Lung microvascular endothelial cell (primary cell): ENCODE data around the gene TUBGCP4. TPM values are rescaled to one million over a fixed set of nuclear protein-coding genes. Genes with fewer than 3 reads are reported as not detected.
A peak's percentile ranks its signal among the peaks of the same experiment; 100 is the strongest.

Experiments
- DNase-seq, 2 donors: peaks; one replicate each; pipeline versions ENCODE4 v3.0.0 to v3.0.0-alpha.2; 2010; ENCODE audit warnings: low read depth in 2 of 2
- total RNA-seq: library from RNA; depleted of rRNA; stranded (reverse); fragments of >200 nt; gene quantifications from 2 replicates; pipeline ENCODE4 v1.2.1, GENCODE V29; 2014

TUBGCP4 gene
- total RNA-seq, 1 donor from 2014 or later = 8.5 TPM

DNA sequence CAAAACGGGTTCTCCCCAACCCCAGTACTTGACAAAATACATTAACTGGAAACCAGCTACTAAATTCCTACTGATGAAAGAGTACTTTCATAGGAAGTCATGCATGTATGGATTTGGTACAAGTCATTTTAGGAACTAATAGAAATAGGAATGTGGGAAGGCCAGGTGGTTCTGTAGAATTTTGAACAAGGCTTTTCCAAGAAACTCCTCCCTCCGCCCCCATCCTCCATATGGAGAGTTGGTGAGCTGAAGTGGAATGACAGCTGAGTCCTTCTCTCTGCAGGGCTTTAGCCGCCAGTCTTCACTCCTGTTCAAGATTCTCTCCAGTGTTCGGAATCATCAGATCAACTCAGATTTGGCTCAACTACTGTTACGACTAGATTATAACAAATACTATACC, 33.2 kb downstream of the TUBGCP4 start:
- DNase-seq = no peak

DNA sequence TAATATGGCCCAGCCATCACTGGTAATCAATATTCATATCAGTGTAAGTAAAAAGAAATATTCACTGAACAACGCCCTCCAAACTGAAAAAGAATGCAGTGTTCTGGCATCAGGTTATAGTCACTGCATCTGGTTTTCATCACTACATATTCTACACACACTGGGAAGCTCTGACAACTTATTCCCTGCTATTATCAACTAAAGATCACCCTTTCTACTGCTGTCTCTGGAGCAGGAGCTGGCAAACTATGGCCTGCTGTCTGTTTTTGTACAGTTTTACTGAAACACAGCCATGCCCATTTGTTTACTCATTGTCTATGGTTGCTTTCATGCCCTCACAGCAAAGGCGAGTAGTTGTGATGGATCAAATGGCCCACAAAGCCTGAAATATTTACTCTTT, 35.3 kb downstream of the TUBGCP4 start:
- DNase-seq = peak in 1 of 2 donors; percentile 1

DNA sequence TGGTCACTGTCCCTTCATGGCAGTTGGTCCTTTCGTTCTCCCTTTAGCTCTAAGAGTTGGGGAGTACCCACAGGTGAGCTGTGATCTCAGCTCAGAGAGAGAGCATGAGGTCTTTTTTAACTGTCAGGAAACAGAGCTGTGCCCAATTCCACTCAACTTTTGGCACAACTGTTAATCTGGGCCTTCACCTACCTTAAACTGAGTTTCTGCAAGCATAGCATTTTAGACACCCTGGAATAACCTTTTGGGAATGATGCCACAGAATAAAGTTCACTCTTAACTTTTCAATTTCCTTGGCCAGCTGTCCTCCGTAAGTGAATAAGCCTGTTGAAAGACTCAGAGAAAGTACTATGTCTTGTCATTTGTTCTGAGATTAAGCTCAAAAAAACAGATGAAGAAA, 35.9 kb downstream of the TUBGCP4 start:
- DNase-seq = no peak

DNA sequence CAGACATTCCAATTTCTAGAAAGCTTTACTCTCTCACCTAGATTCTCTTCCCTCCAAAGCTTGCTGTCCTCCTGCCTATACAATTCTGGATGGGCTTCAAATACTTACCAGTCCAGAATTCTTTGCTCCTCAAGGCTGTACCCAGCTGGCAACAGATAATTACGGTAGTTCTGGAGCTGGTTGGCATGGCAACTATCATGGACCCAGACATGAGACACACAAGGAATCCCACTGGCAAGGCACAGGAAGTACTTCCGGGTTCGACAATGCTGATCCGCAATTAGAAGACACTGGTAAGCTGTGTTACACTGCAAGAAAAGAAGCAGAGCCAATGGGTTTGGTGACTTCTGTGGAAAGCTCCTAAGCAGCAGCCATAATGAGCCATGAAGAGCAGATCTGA, 37.9 kb downstream of the TUBGCP4 start:
- DNase-seq = no peak

DNA sequence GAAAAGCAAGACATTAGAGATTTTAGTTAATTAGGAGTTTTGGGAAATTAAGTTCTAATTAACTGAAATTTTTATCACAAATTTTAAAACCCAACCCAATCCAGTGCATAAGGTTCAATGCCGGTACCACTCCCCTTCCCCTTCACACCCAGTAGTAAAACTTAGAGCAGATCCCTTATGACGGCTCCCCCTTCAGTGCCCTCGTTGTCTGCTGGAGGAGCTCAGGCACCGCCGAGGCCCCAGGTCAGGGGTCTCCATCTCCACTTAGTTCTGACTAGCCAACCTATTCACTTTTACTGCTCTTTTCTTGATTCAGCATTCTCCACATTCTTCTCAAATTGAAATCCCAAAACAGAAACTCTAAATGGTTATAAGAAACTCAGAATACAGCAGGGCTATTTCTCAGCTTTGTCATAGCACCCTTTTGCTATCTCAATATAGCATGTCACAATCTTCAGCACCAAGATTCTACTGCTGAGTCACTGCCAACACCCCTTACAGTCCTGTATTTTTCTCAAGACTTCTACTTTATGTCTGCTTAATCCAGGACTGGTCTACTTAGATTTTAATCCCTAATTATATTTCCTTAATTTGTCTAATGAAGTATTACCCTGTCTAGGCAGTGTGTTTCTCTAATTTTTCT, 39.8 kb downstream of the TUBGCP4 start:
- no peak for DNase-seq

DNA sequence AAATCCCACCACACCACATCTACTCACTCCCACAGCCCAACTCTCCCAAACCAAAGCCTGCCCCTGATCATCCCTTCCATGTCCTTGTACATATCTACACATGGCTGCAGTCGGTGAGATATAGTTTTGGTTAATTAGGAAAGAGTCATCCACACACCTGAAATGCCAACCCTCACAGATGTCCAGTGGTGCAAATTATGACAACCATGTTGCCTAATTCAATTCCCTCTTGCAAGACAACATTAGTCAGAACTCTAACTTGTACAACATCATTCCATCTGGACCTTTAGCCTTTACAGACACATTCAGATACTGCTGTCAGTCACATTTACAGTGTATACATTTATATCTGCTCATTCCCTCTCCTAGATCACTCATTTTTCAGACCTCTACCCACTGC, 41.2 kb downstream of the TUBGCP4 start:
- DNase-seq = no peak

DNA sequence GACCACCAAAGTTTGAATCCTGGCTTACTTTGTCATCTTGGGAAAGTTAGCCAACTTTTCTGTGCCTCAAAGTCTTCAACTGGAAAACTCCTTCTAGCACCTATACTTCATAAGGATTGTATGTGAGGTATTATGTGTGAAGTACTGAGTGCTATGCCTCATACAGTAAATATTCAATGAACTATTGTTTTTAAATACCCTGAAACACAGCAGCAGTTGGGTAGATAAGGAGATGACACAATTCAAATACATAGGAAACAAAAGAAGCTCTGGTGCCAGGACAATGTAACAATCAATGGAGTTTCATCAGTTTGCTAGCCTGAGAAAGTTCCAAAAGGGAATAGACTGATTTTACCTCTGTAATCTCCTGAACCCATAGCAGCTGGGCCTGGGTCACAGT, 43.3 kb downstream of the TUBGCP4 start:
- DNase-seq = peak in 1 of 2 donors; percentile 24

DNA sequence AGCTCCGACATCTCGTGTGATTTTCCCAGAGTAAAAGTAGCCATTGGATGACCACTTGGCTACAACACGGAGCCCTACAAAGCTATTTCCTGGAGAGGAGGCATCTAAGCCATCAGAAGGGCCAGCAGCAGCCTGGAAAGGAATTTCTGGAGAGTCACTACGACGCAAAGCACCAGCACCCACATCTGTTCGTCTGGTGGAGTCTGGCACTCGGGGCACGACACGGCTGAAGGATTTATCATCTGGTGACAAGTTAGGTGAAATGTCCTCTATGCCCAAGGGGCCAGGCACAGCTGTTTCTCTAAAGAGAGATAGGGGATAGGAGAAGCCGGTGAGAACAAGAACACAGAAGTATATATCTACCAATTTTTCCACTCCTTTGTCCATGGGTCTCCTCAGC, 49.5 kb downstream of the TUBGCP4 start:
- no peak for DNase-seq

DNA sequence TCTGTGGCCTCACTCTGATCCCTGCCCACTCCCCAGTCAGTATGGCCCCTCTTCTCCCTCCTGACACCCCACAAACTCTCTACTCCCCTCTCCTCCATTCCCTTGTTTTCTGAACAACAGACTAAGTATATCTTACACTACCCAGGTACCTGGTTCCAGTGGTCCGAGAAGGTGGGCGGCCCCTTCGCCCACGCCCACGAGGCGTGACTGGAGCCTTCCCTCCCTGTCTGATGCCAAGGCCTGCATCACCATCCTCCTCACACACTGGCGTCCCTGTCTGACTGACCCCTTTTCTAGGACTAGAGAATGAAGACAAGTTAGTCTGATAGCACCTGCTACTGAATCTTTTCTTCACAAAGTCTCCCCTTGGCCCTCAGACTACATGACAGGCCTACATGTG, 50.0 kb downstream of the TUBGCP4 start:
- DNase-seq = no peak

DNA sequence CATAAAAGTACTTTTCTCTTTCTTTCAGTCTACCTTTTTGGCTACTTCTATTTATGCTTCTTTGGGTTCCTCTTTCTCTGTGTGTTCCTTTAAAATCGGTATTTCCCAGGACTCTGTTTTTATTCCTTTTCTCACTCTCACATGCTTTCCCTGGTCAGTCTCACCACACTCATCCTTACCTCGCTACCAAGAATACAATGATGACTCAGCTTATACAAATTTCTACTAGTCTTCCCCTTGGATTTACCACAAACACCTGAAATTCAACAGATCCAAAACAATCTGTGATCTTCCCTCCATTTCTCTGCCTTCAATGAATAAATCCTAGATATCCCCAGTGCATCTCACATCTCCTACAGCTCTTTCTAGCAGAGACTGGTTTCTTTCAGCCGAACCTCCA, 52.9 kb downstream of the TUBGCP4 start:
- DNase-seq = no peak

DNA sequence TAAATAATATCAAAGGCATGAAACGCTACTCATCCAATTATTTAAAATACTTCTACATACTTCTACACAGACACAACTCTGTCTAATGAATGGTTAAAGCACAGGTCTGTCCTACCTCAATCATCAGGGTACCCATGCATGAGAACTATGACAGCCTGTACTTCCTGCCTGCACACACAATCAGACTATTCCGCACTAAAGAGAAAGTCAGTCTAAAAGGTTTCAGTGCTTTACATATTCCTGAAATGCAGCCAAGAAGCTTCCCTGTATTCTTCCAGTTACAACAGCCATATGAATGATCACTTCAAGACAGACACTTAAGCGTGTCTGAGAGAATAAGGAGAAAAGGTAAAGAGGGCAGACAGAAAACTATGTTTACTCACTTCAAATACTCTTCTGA, 58.8 kb downstream of the TUBGCP4 start:
- peak; percentile 36 to 39 for DNase-seq

DNA sequence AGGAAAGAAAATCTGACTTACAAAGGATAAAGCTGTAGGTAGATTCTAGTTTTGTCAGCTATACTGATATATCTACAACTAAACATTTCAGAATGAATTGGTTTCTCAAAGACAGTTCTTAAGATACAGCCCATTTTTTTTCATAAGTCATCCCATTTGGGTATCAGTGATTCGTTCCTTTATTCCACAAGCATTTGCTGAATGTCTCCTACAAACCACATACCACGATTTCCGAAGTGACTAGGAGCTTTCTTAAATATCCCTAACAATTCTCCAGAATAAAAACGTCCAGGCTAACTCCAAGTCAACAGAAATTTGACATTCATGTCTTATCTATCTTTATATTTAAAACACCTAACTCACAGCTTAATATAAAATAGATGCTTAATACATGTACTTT, 62.3 kb downstream of the TUBGCP4 start:
- DNase-seq = no peak

DNA sequence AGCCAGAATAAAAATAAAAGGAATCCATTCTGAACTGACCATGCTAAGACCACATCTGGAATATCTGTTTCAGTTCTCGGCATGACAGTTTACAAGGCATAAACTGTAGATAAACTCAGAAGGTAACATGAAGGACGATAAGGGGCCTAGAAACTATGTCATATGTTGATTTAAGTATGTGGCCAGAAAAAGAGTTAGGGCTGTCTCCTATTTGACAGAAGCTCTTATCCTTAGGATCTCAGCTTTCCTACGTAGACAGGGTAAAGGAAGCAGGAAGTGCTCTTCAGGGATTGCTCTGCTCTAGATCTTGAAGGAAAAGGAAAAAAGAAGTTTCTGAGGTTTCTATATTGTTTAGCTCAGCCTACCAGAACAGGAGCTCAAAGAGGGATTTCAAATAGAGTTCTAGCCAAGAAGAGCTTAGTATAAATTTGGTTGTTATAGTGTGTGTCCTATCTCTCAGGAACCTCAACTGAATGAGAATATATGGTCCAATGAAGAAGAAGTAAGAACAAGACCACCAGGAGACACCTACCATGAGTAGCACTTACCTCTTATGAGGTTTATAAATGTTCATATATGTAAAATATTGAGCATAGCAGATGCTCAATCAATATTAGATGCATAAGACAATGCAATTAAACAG, 62.9 kb downstream of the TUBGCP4 start:
- DNase-seq = no peak

DNA sequence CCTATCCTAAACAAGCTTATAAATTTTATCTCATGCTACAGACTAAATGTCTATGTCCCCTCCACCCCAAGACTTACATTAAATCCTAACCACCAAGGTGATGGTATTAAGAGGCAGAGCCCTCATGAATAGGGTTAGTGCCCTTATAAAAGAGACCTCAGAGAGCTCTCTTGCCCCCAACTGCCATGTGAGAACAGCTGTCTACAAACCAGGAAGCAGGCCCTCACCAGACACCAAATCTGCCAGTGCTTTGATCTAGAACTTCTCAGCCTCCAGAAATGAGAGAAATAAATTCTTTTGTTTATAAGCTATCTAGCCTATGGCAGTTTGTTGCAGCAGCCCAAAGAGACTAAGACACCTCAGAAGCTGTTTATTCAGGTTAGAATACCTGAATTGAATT, 63.5 kb downstream of the TUBGCP4 start:
- DNase-seq = no peak

DNA sequence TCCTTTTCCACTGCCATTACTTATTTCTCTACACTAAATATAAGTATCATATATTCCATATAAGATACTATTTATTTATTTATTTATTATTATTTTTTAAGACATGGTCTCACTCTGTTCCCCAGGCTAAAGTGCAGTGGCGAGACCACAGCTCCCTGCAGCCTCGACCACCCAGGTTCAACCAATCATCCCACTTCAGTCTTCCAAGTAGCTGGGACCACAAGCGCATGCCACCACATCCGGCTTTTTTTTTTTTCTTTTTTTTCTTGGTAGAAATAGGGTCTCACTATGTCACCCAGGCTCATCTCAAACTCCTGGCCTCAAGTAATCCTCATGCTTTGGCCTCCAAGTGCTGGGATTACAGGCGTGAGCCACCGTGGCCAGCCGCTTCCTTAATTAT, 65.5 kb downstream of the TUBGCP4 start:
- DNase-seq = no peak

DNA sequence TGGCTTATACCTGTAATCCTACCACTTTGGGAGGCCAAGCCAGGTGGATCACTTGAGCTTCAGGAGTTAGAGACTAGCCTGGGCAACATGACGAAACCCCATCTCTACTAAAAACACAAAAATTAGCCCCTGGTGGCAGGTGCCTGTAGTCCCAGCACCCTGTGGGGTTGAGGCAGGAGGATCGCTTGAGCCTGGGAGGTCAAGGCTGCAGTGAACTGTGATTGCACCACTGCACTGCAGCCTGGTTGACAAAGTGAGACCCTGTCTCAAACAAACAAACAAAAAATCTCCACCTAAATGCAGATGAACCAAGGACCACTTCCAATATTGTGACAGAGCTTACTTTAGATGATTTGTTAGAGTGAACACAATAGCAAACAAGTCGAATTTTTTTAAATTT, 68.4 kb downstream of the TUBGCP4 start:
- DNase-seq = no peak

DNA sequence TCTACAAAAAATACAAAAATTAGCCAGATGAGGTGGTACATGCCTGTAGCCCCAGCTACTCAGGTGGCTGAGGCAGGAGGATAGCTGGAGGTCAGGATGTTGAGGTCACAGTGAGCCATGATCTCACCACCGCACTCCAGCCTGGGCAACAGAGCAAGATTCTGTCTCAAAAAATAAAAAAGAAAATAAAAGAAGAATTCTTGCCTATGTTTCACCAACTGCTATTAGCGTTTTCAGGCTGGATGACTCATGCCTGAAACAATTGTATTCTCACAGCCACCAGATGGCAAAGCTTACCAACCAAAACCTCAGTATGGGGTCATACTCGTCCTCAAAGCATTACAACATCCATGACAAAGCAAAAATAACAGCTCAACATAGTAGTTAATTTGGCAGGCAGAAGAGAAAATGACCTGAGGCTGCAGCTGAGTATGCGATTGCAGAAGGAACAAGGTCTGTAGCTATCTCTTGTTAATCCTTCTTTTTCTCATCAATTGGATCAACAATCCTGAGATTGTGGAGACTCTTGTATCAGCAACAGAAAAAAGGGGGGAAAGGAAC, 69.9 kb downstream of the TUBGCP4 start:
- peak; percentile 95 for DNase-seq

DNA sequence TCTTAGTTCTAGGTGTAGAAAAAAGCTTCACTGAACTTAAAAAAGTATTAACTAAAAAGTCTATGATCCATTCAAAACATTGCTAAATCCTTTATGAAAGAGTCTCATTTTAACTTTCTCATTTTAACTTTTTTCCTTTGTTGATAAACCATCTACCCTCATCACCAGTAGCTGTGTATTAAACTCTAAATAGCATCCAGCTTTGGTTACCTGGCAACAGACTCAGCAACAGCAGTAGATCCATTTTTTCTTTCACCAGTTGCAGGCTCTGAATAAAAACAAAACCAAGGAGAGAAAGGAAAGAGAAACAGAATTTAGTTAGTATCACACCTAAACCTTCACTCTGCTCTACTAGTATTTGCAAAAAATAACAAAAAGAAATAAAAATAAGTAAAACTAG, 70.4 kb downstream of the TUBGCP4 start:
- DNase-seq = peak; percentile 44 to 58

DNA sequence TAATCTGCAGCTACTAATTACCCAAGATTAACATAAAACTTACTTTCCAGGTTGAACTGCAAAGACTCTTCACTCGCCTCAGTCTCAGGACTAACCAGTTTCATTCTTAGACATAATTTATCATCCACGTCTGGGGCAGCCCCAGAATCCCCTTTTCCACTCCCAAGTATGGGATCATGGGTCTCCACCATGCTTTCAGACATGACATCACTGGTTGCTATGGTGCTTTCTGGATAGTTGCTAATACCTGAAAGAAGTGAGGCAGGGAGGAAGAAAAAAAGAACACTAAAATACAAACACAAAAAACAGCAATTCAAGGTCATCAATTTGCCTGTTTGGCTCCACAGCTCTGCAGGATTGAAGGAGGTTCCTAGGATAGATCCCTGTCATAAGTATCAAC, 75.4 kb downstream of the TUBGCP4 start:
- DNase-seq = no peak

DNA sequence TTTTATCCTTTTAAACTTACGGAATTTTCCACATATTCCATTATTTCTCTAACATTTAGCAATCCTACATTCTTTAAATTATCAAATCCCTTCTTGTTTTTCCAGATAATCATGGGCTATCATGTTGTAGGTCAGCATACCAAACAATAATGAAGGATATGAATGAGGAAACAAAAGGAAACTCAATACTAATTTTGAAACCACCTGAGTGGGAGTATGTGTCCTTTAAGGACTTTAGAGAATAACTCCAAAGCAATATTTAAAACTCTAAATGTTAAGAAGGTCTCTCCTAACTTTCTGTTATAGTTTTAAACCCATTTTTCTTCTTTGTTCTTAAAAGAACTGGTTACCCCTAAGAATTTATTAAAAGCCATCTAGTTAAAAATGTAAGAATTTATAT, 79.1 kb downstream of the TUBGCP4 start:
- DNase-seq = no peak
